Measurements from ENCODE around the gene GPR108.

The GPR108 gene

DNA sequence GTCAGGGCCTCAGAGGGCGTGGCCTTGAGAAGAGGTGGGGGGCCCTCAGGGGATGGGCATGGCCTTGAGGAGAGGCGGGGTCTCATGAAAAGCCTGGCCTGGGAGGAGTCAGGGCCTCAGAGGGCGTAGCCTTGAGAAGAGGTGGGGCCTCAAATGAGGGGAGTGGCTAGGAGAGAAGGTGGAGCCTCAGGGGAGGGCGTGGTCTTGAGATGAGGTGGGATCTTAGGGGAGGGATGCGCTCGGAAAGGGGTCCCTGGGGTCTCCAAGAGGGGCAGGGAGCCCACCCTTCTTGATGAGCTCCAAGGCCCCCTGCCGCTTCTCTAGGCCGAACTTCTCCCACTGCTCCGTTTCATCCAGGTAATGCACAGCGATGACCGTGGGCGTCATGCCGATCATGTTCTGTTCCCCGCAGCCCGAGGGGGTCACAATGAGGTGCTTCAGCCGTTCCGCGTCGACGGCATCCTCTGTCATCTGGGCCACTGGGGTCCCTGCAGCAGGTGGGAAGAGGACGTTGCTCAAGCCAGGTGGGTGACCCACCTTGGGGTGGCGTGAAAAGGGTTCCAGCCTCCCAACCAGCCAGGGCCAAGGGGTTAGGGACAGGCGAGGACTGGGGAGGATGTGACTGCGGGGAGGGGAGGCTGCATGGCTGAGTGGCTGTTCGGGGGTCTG is 43.1 kb downstream of the GPR108 start:
- DNase-seq (ENCODE audit: low read depth), result no peak
- H3K4me3 ChIP-seq (ENCODE audit: control insufficient read depth, low read depth, low read length), result no peak overlapping the region
- TF ChIP-seq, protein P1, sequence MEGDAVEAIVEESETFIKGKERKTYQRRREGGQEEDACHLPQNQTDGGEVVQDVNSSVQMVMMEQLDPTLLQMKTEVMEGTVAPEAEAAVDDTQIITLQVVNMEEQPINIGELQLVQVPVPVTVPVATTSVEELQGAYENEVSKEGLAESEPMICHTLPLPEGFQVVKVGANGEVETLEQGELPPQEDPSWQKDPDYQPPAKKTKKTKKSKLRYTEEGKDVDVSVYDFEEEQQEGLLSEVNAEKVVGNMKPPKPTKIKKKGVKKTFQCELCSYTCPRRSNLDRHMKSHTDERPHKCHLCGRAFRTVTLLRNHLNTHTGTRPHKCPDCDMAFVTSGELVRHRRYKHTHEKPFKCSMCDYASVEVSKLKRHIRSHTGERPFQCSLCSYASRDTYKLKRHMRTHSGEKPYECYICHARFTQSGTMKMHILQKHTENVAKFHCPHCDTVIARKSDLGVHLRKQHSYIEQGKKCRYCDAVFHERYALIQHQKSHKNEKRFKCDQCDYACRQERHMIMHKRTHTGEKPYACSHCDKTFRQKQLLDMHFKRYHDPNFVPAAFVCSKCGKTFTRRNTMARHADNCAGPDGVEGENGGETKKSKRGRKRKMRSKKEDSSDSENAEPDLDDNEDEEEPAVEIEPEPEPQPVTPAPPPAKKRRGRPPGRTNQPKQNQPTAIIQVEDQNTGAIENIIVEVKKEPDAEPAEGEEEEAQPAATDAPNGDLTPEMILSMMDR (IDR thresholded peaks at IDR 0.05; ENCODE audit: control insufficient read depth, insufficient read depth, low read depth, low read length, missing control alignments), result no peak

GRCh38 chr19:6693681-6694080 is 43.7 kb downstream of the GPR108 start:
- DNase-seq (ENCODE audit: low read depth), result no peak
- no peak overlapping the region for H3K4me3 ChIP-seq (ENCODE audit: control insufficient read depth, low read depth, low read length)
- TF ChIP-seq, protein P1 (IDR thresholded peaks at IDR 0.05; ENCODE audit: control insufficient read depth, insufficient read depth, low read depth, low read length, missing control alignments), result no peak

DNA sequence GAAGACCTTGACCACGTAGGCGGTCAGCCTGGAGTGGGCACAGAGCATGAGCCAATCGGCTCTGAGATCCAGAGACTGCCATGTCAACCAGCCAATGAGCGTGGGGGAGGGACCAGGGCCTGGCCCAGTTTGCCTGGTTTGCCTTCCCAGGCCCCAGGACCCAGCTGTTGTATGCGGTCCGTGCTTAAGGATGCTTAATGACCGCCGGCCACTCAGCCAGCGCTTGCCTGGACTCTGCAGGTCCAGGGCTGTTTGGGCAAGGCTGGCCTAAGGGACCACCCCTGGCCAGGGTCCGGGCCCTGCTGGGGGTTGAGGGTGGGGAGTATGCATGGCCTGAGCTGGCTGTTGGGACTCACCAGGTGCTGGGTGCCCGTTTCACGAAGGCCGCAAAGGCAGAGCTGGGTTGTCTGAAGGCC is 44.3 kb downstream of the GPR108 start:
- no peak overlapping the region for H3K4me3 ChIP-seq (ENCODE audit: control insufficient read depth, low read depth, low read length)
- DNase-seq (ENCODE audit: low read depth), result no peak
- TF ChIP-seq, protein P1 (IDR thresholded peaks at IDR 0.05; ENCODE audit: control insufficient read depth, insufficient read depth, low read depth, low read length, missing control alignments), result no peak

DNA sequence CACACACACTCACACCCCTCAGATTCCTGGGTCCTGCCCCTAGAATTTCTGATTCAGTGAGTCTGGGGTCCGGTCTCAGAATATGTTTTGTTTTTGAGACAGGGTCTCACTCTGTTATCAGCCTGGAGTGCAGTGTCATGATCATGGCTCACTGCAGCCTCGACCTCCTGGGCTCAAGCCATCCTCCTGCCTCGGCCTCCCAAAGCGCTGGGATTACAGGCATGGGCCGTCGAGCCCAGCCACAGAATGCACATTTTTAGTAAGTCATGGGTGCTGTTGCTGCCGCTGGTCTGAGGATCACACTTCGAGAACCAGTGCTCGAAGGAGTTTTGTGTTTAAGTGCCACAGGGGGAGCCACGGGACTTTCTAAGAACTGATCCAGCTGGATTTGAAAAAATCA is 45.4 kb downstream of the GPR108 start:
- DNase-seq (ENCODE audit: low read depth), result no peak
- TF ChIP-seq, protein P1 (IDR thresholded peaks at IDR 0.05; ENCODE audit: control insufficient read depth, insufficient read depth, low read depth, low read length, missing control alignments), result no peak

GRCh38 chr19:6691342-6691741 is 46.0 kb downstream of the GPR108 start:
- H3K4me3 ChIP-seq (ENCODE audit: control insufficient read depth, low read depth, low read length), result no peak overlapping the region
- TF ChIP-seq, protein P1 (IDR thresholded peaks at IDR 0.05; ENCODE audit: control insufficient read depth, insufficient read depth, low read depth, low read length, missing control alignments), result no peak

More for the DNA sequence above, 45.4 kb downstream of the GPR108 start:
- no peak overlapping the region for H3K4me3 ChIP-seq (ENCODE audit: control insufficient read depth, low read depth, low read length)

GRCh38 chr19:6690160-6690885 is 47.1 kb downstream of the GPR108 start:
- DNase-seq (ENCODE audit: low read depth), result no peak
- TF ChIP-seq, protein P1 (IDR thresholded peaks at IDR 0.05; ENCODE audit: control insufficient read depth, insufficient read depth, low read depth, low read length, missing control alignments), result no peak
- no peak overlapping the region for H3K4me3 ChIP-seq (ENCODE audit: control insufficient read depth, low read depth, low read length)

More at GRCh38 chr19:6691342-6691741, 46.0 kb downstream of the GPR108 start:
- DNase-seq (ENCODE audit: low read depth), result no peak

Data from AG09309 (cell line).